HG02840 (cell line): ENCODE data around the gene UTY.
"Not testable (repeated sequence)": the region's sequence is repeated elsewhere in the genome, so short reads cannot be mapped to it uniquely, and the experiment has no call there.

ENCODE experiments used
- ATAC-seq: cut with Tn5 transposase; IDR thresholded peaks from one replicate; pipeline ENCODE4 v1.9.1; 2021; ENCODE audit warnings: mild to moderate bottlenecking, moderate library complexity, moderate number of reproducible peaks; ENCODE audit not compliant: unreplicated experiment, low FRiP score

The UTY gene

DNA sequence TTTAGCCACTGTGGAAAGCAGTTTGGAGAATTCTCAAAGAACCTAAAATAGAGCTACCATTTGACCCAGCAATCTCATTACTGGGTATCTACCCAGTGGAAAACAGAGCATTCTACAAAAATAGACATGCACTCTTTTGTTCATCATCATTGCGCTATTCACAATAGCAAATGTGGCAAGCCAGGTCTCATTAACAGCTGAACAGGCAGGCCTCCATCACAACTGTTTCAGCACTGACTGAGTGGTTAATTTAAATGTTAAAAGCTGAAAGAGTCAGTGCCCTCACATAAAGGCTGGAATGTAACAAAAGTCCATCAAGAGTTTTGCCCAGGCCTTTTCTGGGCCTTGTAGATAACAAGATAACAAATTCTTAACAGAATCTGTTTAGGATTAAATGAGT, 166.9 kb downstream of the UTY start:
- ATAC-seq, result no peak

- no peak for ATAC-seq
Observed at GRCh38 chrY:13307959-13308358, 171.9 kb downstream of the UTY start.

DNA sequence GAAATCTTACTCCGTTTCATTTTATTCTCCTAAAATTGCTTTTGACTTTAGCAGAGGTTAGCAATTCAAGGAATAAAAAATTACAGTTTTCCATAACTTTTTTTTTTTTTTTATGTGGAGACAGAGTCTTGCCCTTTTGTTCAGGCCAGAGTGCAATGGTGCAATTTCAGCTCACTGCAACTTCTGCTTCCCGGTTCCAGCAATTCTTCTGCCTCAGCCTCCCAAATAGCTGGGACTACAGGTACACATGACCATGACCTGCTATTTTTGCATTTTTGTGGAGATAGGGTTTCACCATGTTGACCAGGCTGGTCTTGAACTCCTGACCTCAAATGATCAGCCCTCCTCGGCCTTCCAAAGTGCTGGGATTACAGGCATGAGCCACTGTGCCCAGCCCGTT, 179.0 kb downstream of the UTY start:
- no peak for ATAC-seq

DNA sequence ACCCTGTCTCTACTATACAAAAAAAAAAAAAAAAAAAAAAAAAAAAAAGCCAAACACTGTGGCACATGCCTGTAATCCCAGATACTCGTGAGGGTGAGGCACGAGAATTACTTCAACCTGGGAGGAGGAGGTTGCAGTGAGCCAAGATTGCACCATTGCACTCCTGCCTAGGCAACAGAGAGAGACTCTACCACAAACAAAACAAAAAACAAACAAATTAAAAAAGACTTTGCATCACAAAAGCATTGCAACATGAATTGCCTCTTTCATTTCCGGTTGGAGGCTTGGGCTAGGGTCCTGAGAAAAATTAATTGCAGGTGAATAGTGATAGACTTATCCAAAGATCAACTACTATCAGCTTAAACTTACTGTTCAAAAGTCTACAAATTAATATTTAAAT, 180.4 kb downstream of the UTY start:
- ATAC-seq, result no peak

DNA sequence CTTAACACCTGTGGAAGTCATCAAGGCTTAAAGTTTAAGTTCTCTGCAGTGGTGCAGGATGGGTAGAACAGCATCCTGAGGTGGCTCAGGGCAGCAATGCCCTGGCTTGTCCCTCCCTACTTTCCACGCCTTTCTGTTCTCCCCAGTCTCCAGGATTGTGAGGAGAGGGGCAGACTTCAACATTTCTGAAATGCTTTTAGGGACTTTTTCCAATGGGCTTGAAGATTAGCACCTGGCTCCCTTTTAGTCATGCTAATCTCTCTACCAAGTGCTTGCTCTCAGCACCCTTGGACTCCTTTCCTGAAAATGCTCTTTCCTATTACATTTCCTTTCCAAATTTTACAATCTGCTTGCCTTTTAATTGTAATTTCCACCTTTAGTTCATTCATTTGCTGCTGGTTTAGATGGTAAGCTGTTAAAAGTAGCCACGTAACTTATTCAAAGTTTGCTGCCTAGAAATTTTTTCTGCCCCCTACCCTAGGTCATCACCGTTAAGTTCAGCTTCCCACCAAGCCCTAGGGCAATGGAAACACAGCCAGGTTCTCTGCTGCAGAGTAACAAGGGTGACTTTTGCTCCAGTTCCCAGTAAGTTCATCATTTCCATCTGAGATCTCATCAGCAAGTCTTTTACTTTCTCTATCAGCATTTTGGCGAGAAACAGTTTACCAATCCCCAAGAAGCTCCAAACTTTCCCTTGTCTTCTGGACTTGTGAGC, 183.5 kb downstream of the UTY start:
- ATAC-seq, result no peak

- no peak for ATAC-seq
Observed at GRCh38 chrY:13295026-13295425, 184.8 kb downstream of the UTY start.

GRCh38 chrY:13291199-13291598, 188.6 kb downstream of the UTY start:
- ATAC-seq, result no peak

- ATAC-seq, result not testable (repeated sequence)
Observed at GRCh38 chrY:13282151-13283054, 197.4 kb downstream of the UTY start.

DNA sequence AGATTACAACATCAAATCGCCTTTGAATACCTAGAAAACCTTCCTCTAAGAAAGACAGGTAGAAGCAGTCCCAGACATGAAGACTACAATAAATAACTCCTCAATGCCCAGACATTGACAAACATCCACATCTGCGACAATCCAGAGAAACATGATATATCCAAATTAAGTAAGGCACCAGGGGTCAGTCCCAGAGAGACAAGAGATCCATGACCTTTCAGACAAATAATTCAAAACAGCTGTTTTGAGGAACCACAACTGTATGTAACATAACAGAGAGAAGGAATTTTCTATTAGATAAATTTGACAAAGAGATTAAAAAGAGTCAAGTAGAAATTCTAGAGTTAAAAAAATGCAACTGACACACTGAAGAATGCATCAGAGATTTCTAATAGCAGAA, 200.3 kb downstream of the UTY start:
- no peak for ATAC-seq

GRCh38 chrY:13271706-13272105, 208.1 kb downstream of the UTY start:
- no peak for ATAC-seq

DNA sequence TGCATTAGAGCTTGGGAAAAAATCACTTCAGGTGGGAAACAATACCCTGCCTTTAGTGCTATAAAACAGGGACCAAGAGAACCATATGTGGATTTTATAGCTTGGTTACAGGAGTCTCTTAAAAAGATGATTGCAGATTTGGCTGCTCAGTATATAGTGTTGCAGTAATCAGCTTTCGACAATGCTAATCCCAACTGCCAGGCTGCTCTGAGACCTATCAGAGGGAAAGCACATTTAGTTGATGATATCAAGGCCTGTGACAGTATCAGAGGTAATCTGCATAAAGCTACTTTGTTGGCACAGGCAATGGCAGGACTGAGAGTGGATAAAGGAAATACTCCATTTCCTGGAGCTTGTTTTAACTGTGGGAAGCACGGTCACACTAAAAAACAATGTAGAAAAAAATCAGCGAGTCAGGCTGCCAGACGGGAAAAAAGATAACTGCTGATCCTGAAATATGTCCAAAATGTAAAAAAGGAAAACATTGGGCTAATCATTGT, 225.8 kb downstream of the UTY start:
- ATAC-seq, result not testable (repeated sequence)

- no peak for ATAC-seq
Observed at GRCh38 chrY:13250421-13250820, 229.4 kb downstream of the UTY start.

DNA sequence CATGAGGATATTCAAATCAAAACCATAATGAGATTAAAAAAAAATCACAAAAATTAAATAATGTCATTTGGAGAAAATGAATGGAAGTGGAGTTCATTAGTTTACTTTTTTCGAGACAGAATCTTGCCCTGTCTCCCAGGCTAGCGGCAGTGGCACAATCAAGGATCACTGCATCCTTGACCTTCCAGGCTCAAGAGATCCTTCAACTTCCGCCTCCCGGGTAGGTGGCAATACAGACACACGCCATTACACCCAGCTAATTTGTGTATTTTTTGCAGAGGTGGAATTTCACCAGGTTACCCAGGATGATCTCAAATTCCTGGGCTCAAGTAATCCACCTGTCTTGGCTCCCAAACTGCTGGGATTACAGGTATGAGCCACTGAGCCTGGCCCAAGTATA, 236.1 kb downstream of the UTY start:
- ATAC-seq, result no peak

GRCh38 chrY:13233901-13234300, 245.9 kb downstream of the UTY start:
- no peak for ATAC-seq

DNA sequence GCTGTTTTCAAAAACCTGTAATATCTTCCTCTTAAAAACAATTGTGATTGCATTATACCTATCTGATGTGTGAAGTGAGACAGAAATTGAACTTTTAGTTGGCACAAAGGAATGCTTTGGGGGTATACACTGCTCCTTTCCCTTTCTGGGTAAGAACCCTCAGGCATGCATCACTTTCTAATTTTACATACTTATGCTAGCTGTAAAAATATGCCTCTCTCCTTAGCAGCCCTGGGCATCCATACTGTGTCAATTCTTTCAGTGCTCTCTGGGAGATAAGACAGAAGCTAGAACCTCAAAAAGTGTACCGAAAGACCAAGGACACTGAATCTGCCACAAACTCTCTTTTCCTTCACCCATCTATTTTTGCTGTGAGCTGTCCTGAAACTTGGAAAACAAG, 246.7 kb downstream of the UTY start:
- no peak for ATAC-seq

GRCh38 chrY:13227354-13227953, 252.4 kb downstream of the UTY start:
- no peak for ATAC-seq

DNA sequence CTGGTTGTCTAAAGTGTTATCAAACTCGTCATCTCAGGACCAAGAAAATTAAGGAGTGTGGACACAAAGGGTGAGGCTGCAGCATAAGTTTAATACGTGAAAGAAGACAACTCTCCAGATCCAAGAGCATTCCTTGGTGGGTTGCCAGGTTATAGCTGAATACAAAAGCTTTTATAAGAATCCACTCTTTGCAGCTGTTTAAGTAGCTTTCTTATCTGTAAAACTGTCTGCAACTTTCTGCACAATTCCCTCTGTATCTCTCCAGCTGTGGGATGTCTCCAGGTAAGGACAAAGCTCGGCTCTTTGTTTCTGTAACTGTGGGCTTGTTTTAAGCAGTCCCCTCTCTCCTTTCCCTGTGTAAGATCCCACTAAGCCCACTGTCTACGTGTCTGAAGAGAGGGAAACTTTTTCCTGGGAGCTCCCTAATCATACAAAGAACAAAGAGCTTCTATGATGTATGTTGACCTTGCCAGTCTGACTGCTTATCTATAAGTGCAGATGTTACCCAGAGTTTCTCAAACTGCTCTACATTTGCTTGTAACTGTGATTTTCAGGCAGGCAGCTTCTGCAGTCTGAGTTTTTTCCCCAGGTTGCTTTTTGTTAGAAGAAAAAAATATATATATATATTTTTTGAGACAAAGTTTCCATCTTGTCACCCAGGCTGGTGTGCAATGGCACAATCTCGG, 268.7 kb downstream of the UTY start:
- no peak for ATAC-seq

DNA sequence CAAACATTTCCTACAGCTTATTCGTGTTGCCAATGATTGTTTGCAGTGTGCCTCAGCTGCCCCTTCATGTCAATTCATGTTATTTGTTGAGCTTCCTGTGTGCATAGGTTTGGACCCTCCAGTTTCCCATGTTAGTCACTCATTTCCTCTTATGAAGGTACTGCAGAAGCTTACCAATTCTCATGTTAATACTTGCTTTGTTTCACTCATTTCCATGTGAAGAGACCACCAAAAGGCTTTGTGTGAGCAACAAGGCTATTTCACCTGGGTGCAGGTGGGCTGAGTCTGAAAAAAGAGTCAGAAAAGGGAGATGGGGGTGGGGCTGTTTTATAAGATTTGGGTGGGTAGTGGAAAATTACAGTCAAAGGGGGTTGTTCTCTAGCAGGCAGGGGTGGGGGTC, 274.6 kb downstream of the UTY start:
- ATAC-seq, result no peak
